ENCODE results near the gene SEM1.
"Not testable (repeated sequence)": the region's sequence is repeated elsewhere in the genome, so short reads cannot be mapped to it uniquely, and the experiment has no call there.

The SEM1 gene

DNA sequence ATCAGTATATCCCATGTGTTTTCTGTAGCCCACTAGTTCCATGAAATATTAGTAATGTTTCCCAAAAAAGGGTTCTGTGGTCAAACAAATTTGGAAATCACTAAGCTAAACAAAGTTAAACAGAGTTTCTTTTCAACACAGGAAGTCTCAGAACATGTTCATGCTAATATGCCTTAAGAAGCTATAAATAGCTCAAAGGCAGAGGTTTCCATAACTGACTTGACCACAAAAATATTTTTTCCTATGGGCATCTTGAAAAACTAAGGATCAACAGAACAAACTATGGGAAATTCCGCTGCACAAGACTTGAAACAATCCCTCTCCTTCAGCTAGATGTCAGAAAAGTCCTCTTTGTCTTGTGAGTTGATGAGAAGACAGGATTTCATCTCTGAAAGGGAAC is 59.7 kb downstream of the SEM1 start:
- ATAC-seq (replicated peaks; ENCODE audit: extremely low read depth, poor library complexity, severe bottlenecking) = no peak
- DNase-seq (ENCODE audit: low spot score in 2 of 2) = no peak
- Mint-ChIP-seq H3K27me3 (no peaks in the 10 kb centered on the region), H3K36me3 (ENCODE audit: insufficient read depth) (peaks cover 2% of the 10 kb centered on the region), H3K4me3 (no peak overlapping the region), H3K9me3 (no peaks in the 10 kb centered on the region), H3K27ac (ENCODE audit: low read depth) (no peak overlapping the region), H3K4me1 (no peaks in the 10 kb centered on the region)

DNA sequence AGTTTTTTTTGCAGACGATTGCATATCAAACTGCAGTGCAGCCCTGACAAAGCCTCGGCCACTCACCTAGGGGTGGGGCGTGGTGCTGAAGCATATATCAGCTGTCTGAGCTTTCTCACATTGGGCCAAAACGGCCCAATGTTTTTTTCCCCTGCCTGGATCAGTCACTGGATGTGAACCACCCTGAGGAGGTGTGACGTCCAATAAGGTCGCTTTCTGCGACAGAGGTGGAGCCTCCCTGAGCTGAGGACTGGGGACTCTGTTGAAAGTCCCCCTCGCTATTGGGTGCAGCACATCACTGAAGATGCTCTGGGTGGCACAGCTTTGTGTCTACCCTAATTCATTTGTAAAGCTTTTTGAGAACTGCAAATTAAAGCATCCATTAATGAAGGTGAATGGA is 60.9 kb downstream of the SEM1 start:
- Mint-ChIP-seq H3K4me1 (no peaks in the 10 kb centered on the region), H3K36me3 (ENCODE audit: insufficient read depth) (peaks cover 2% of the 10 kb centered on the region), H3K27ac (ENCODE audit: low read depth) (no peak overlapping the region), H3K27me3 (no peaks in the 10 kb centered on the region), H3K9me3 (no peaks in the 10 kb centered on the region), H3K4me3 (no peak overlapping the region)
- DNase-seq (ENCODE audit: low spot score in 2 of 2) (no peak), ATAC-seq (replicated peaks; ENCODE audit: extremely low read depth, poor library complexity, severe bottlenecking) (no peak)

DNA sequence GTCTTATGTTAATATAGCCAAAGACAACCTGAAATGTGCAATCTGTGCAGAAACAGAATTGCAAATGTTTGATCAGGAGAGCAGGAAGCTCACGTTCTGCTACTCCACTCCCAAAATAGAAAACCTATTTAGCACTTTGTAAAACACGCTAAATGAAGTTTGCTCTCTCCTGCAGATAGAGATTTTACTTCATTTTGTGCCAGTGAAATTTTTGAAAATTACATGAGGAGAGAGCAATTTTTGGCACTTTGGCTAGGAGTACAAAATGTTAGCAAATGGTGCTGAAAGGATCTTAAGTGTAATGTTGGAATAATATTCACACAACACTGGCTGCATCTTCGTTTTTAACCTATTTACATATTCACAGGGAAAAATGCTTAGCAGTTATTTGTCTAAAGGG is 61.9 kb downstream of the SEM1 start:
- no peak for DNase-seq (ENCODE audit: low spot score in 2 of 2)
- Mint-ChIP-seq H3K27me3 (no peaks in the 10 kb centered on the region), H3K27ac (ENCODE audit: low read depth) (no peak overlapping the region), H3K9me3 (no peaks in the 10 kb centered on the region), H3K4me3 (no peak overlapping the region), H3K4me1 (no peaks in the 10 kb centered on the region), H3K36me3 (ENCODE audit: insufficient read depth) (peaks cover 4% of the 10 kb centered on the region)
- no peak for ATAC-seq (replicated peaks; ENCODE audit: extremely low read depth, poor library complexity, severe bottlenecking)

DNA sequence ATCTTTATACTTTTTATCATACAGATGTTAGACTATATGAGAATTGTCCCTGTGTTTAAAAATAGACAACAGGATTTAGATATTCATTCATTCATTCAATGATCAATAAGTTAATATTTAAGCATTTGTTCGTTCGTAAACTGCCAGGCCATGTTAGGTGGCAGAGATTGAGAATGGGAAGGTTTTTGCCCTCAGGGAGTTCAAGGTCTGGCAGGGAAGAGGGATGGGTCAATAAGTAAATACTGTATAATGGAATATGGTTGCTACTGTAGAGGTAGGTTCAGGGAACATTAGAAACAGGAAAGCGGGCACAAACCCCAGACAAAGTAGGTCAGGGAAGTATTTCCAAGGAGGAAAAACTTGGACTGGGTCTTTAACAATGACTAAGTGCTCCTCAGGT is 64.6 kb downstream of the SEM1 start:
- Mint-ChIP-seq H3K36me3 (ENCODE audit: insufficient read depth) (peaks cover 4% of the 10 kb centered on the region), H3K27me3 (no peaks in the 10 kb centered on the region), H3K4me1 (no peaks in the 10 kb centered on the region), H3K4me3 (no peak overlapping the region), H3K27ac (ENCODE audit: low read depth) (no peak overlapping the region), H3K9me3 (no peaks in the 10 kb centered on the region)
- no peak for ATAC-seq (replicated peaks; ENCODE audit: extremely low read depth, poor library complexity, severe bottlenecking)
- DNase-seq (ENCODE audit: low spot score in 2 of 2) = no peak

DNA sequence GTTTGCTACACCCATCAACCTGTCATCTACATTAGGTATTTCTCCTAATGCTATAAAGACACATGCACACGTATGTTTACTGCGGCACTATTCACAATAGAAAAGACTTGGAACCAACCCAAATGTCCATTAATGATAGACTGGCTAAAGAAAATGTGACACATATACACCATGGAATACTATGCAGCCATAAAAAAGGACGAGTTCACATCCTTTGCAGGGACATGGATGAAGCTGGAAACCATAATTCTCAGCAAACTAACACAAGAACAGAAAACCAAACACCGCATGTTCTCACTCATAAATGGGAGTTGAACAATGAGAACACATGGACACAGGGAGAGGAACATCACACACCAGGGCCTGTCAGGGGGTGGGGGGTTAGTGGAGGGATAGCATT is 66.2 kb downstream of the SEM1 start:
- H3K27me3 Mint-ChIP-seq; H3K4me1 Mint-ChIP-seq; H3K27ac Mint-ChIP-seq (ENCODE audit: low read depth); H3K9me3 Mint-ChIP-seq; H3K4me3 Mint-ChIP-seq; DNase-seq (ENCODE audit: low spot score in 2 of 2); H3K36me3 Mint-ChIP-seq (ENCODE audit: insufficient read depth); ATAC-seq (replicated peaks; ENCODE audit: extremely low read depth, poor library complexity, severe bottlenecking): not testable (repeated sequence)

DNA sequence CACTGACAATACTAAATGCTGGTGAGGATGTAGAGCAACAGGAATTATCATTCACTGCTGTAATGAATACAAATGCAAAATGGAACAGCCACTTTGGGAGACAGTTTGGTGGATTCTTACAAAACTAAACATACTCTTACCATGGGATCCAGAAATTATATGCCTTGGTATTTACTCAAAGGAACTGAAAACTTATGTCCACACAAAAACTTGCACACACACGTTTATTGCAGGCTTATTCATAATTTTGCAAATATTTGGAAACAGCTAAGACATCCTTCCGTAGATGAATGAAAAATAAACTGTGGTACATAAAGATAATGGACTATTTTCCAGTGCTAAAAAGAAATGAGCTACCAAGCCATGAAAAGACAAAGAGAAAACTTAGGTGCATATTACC is 69.6 kb downstream of the SEM1 start:
- no peak for ATAC-seq (replicated peaks; ENCODE audit: extremely low read depth, poor library complexity, severe bottlenecking)
- H3K4me3 Mint-ChIP-seq = no peak overlapping the region
- H3K27ac Mint-ChIP-seq (ENCODE audit: low read depth) = no peak overlapping the region
- H3K27me3 Mint-ChIP-seq = no peaks in the 10 kb centered on the region
- H3K36me3 Mint-ChIP-seq (ENCODE audit: insufficient read depth) = peaks cover 4% of the 10 kb centered on the region
- no peaks in the 10 kb centered on the region for H3K9me3 Mint-ChIP-seq
- H3K4me1 Mint-ChIP-seq = no peaks in the 10 kb centered on the region
- no peak for DNase-seq (ENCODE audit: low spot score in 2 of 2)

Data from central memory CD8-positive, alpha-beta T cell (primary cell).